Measurements from ENCODE around the gene TMTC2.
"Not testable (repeated sequence)": the region's sequence is repeated elsewhere in the genome, so short reads cannot be mapped to it uniquely, and the experiment has no call there.

Gene TMTC2

DNA sequence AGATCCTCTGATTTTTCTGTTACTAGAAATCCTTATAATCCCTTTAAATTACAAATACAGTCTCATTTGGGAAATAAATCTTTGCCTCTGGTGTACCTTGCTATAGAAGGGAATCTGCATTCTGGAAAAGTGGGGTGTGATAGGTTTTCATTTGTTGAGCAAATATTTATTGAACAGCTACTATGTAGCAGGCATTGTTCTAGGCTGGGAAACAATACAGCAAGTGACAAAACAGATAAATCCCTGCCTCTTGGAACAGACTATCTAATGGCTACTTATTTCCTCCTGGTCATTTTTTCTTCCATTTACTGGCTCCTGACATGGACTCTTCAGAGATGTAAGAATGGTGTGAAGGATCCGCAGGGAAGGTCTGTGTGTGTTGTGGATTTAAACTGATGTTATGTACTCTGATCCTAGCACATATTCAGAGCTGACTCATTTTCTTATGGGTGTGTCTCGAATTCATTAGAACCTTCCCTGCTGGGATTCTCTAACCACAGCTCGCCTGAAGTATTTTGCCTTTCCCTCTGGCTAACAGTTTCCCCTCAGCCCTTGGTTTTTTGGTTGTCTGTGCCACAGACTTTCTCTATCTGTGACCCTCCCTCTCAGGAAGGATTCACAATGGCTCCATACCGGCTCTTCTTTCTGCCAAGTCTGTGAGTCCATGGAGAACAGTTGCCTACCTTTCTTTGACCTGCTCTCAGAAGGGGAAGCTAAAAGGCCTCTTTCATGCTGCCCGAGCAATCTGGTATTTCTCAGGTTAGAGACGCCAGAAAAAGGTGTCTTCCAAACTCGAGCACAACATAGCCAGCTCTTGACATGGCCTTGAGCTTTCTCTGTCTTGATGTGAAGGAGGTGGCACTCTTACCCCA, 53.7 kb downstream of the TMTC2 start:
- no peak overlapping the region for H3K4me3 ChIP-seq (ENCODE audit: low read length)
- H3K4me1 ChIP-seq (ENCODE audit: insufficient read depth, low read length): peaks cover 11% of the 10 kb centered on the region
- no peak overlapping the region for H3K9ac ChIP-seq (ENCODE audit: low read depth, low read length)
- no peaks in the 10 kb centered on the region for H3K27me3 ChIP-seq (ENCODE audit: insufficient read depth, low read length)
- H3K36me3 ChIP-seq (ENCODE audit: insufficient read depth, low read depth, low read length): no peaks in the 10 kb centered on the region
- H3K9me3 ChIP-seq (ENCODE audit: insufficient read depth, low read depth, low read length): no peaks in the 10 kb centered on the region
- no peak overlapping the region for H3K27ac ChIP-seq (ENCODE audit: low read length)

DNA sequence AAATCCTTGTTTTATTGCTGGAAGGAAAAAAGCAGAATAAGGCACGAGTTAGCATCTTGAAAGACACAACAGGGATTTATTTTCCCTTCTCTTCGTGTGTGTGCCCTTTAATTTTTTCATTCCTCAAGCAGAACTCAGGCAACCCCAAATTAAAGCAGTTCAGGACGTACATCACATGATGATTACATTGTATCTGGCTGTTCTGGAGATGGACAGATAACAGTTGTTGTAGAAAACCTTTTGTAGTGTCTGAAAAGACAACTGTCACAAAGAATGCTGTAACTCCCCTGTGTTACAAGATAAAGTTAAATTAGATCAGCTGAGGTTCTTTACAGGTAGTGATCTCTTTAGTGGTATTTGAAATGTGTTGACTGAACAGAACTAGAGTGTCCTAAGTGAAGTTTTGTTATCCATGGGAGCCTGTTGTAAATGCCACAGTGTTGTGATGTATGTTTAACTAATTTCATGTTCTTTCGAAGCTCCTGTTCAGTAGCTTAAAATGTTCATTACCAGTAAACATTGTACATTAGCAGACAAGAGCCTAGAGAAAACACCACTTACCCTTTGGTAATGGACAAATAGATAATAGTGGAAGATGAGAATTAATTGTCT, 58.5 kb downstream of the TMTC2 start:
- H3K36me3 ChIP-seq (ENCODE audit: insufficient read depth, low read depth, low read length): no peaks in the 10 kb centered on the region
- peaks cover 13% of the 10 kb centered on the region for H3K4me1 ChIP-seq (ENCODE audit: insufficient read depth, low read length)
- H3K9ac ChIP-seq (ENCODE audit: low read depth, low read length): no peak overlapping the region
- H3K27ac ChIP-seq (ENCODE audit: low read length): no peak overlapping the region
- H3K27me3 ChIP-seq (ENCODE audit: insufficient read depth, low read length): no peaks in the 10 kb centered on the region
- no peak overlapping the region for H3K4me3 ChIP-seq (ENCODE audit: low read length)
- H3K9me3 ChIP-seq (ENCODE audit: insufficient read depth, low read depth, low read length): no peaks in the 10 kb centered on the region

DNA sequence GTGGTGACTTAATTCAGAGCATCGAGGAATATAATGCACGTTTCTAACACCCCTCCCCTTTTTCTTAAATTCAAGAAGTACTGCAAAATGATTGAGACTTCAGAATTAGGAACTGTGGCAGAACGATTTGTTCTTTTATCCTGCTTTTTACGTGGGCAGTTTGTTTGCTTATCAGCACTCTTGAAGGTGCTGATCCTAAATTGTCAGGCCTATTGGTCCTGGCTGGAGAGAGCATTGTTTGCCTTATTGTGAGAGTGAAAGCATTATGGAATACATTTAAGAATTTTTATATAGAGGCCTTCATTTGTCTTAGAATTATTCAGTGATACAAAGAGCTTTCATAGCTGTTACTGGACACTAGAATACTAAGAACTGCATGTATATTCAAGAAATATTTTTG, 59.1 kb downstream of the TMTC2 start:
- H3K9ac ChIP-seq (ENCODE audit: low read depth, low read length): no peak overlapping the region
- no peak overlapping the region for H3K27ac ChIP-seq (ENCODE audit: low read length)
- H3K4me3 ChIP-seq (ENCODE audit: low read length): no peak overlapping the region
- no peaks in the 10 kb centered on the region for H3K9me3 ChIP-seq (ENCODE audit: insufficient read depth, low read depth, low read length)
- H3K36me3 ChIP-seq (ENCODE audit: insufficient read depth, low read depth, low read length): no peaks in the 10 kb centered on the region
- peaks cover 6% of the 10 kb centered on the region for H3K4me1 ChIP-seq (ENCODE audit: insufficient read depth, low read length)
- no peaks in the 10 kb centered on the region for H3K27me3 ChIP-seq (ENCODE audit: insufficient read depth, low read length)

DNA sequence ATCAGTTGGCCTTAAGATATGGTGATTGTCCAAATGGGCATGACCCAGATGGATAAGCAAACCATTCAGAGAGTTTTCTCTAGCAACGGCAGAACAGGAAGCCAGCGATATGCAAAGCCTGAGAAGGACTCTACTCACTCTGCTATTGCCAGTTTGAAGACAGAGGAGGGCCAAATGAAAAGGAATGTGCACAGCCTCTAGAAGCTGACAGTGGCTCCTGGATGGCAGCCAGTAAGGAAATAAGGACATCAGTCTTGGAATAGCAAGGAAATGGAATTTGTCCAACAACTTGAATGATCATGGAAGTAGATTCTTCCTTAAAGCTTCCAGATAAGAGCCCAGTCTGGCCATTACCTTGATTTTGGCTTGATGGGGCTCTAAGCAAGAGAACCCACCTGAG, 60.0 kb downstream of the TMTC2 start:
- H3K9me3 ChIP-seq (ENCODE audit: insufficient read depth, low read depth, low read length): no peaks in the 10 kb centered on the region
- H3K27ac ChIP-seq (ENCODE audit: low read length): no peak overlapping the region
- no peak overlapping the region for H3K4me3 ChIP-seq (ENCODE audit: low read length)
- no peaks in the 10 kb centered on the region for H3K27me3 ChIP-seq (ENCODE audit: insufficient read depth, low read length)
- H3K36me3 ChIP-seq (ENCODE audit: insufficient read depth, low read depth, low read length): no peaks in the 10 kb centered on the region
- peaks cover 5% of the 10 kb centered on the region; the same call in 1 of the 2 replicates for H3K4me1 ChIP-seq (ENCODE audit: insufficient read depth, low read length)
- H3K9ac ChIP-seq (ENCODE audit: low read depth, low read length): no peak overlapping the region

GRCh38 chr12:82749015-82749414, 62.3 kb downstream of the TMTC2 start:
- H3K4me1 ChIP-seq (ENCODE audit: insufficient read depth, low read length): peaks cover 5% of the 10 kb centered on the region; the same call in 1 of the 2 replicates
- H3K4me3 ChIP-seq (ENCODE audit: low read length): no peak overlapping the region
- no peak overlapping the region for H3K9ac ChIP-seq (ENCODE audit: low read depth, low read length)
- no peak overlapping the region for H3K27ac ChIP-seq (ENCODE audit: low read length)
- no peaks in the 10 kb centered on the region for H3K9me3 ChIP-seq (ENCODE audit: insufficient read depth, low read depth, low read length)
- H3K27me3 ChIP-seq (ENCODE audit: insufficient read depth, low read length): no peaks in the 10 kb centered on the region
- H3K36me3 ChIP-seq (ENCODE audit: insufficient read depth, low read depth, low read length): no peaks in the 10 kb centered on the region

- H3K4me1 ChIP-seq (ENCODE audit: insufficient read depth, low read length): peaks cover 21% of the 10 kb centered on the region; the same call in 1 of the 2 replicates
- H3K9me3 ChIP-seq (ENCODE audit: insufficient read depth, low read depth, low read length): no peaks in the 10 kb centered on the region
- no peaks in the 10 kb centered on the region for H3K27me3 ChIP-seq (ENCODE audit: insufficient read depth, low read length)
- no peak overlapping the region for H3K9ac ChIP-seq (ENCODE audit: low read depth, low read length)
- H3K36me3 ChIP-seq (ENCODE audit: insufficient read depth, low read depth, low read length): no peaks in the 10 kb centered on the region
- no peak overlapping the region for H3K27ac ChIP-seq (ENCODE audit: low read length)
- no peak overlapping the region for H3K4me3 ChIP-seq (ENCODE audit: low read length)
Observed at GRCh38 chr12:82754856-82755255, 68.2 kb downstream of the TMTC2 start.

- H3K36me3 ChIP-seq (ENCODE audit: insufficient read depth, low read depth, low read length): no peaks in the 10 kb centered on the region
- H3K27me3 ChIP-seq (ENCODE audit: insufficient read depth, low read length): no peaks in the 10 kb centered on the region
- no peak overlapping the region for H3K9ac ChIP-seq (ENCODE audit: low read depth, low read length)
- H3K4me1 ChIP-seq (ENCODE audit: insufficient read depth, low read length): peaks cover 24% of the 10 kb centered on the region
- peak overlapping the region; percentile 37; the same call in 1 of the 2 replicates for H3K4me3 ChIP-seq (ENCODE audit: low read length)
- no peak overlapping the region for H3K27ac ChIP-seq (ENCODE audit: low read length)
- no peaks in the 10 kb centered on the region for H3K9me3 ChIP-seq (ENCODE audit: insufficient read depth, low read depth, low read length)
Observed at GRCh38 chr12:82756303-82756702, 69.6 kb downstream of the TMTC2 start.

- Histone ChIP-seq H3K9me3 (ENCODE audit: insufficient read depth, low read depth, low read length) (no peaks in the 10 kb centered on the region), H3K4me3 (ENCODE audit: low read length) (no peak overlapping the region), H3K4me1 (ENCODE audit: insufficient read depth, low read length) (peaks cover 24% of the 10 kb centered on the region), H3K36me3 (ENCODE audit: insufficient read depth, low read depth, low read length) (no peaks in the 10 kb centered on the region), H3K9ac (ENCODE audit: low read depth, low read length) (no peak overlapping the region), H3K27ac (ENCODE audit: low read length) (no peak overlapping the region), H3K27me3 (ENCODE audit: insufficient read depth, low read length) (no peaks in the 10 kb centered on the region)
Observed at GRCh38 chr12:82757059-82757458, 70.4 kb downstream of the TMTC2 start.

DNA sequence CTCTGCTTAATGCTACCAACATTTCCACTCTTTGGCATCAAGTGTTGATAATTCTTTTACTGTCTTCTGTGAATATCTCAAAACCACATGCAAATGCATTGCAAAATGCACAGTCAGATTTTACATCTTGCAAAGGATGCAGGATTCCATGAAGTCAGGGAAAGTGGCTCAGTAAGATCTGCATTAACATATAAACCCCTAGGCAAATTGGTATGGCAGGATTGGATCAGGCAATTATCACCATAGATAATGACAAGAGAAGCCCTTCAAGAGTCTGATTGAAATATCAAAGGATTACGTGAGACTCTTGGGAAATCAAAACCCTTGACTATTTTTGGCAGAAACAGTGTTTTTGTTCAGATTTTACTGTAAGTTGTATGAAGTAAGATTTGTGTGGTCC, 71.0 kb downstream of the TMTC2 start:
- Histone ChIP-seq H3K4me3 (ENCODE audit: low read length) (no peak overlapping the region), H3K9ac (ENCODE audit: low read depth, low read length) (no peak overlapping the region), H3K27me3 (ENCODE audit: insufficient read depth, low read length) (no peaks in the 10 kb centered on the region), H3K27ac (ENCODE audit: low read length) (no peak overlapping the region), H3K36me3 (ENCODE audit: insufficient read depth, low read depth, low read length) (no peaks in the 10 kb centered on the region), H3K9me3 (ENCODE audit: insufficient read depth, low read depth, low read length) (no peaks in the 10 kb centered on the region), H3K4me1 (ENCODE audit: insufficient read depth, low read length) (peaks cover 24% of the 10 kb centered on the region)

DNA sequence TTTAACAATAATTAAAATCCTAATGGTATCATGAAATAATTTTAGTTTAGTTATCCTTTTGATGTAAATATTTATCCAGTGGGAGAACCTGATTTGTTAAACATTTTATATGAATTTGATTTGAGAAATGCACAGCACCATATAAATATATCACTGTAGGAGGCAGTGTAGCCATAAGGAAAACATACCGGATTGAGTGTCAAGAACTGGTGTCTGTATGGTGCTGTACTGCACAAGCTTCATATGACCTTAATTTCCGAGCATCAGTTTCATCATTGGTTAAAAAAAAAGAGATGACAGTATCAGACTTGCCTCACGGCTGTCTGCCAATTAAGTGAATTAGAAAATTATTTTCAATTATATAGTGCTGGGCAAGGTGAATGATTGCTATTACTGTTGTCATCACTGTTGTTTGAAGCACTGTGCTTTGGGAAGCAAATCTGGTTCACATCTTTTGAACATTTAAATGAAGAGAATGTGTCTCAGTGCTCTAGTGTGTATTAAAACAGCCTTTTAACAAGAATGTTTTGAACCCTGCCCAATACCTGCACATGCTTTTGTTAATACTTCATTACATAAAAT, 72.1 kb downstream of the TMTC2 start:
- Histone ChIP-seq H3K36me3 (ENCODE audit: insufficient read depth, low read depth, low read length) (no peaks in the 10 kb centered on the region), H3K9me3 (ENCODE audit: insufficient read depth, low read depth, low read length) (no peaks in the 10 kb centered on the region), H3K27ac (ENCODE audit: low read length) (no peak overlapping the region), H3K27me3 (ENCODE audit: insufficient read depth, low read length) (no peaks in the 10 kb centered on the region), H3K4me3 (ENCODE audit: low read length) (no peak overlapping the region), H3K9ac (ENCODE audit: low read depth, low read length) (no peak overlapping the region), H3K4me1 (ENCODE audit: insufficient read depth, low read length) (peaks cover 24% of the 10 kb centered on the region)

DNA sequence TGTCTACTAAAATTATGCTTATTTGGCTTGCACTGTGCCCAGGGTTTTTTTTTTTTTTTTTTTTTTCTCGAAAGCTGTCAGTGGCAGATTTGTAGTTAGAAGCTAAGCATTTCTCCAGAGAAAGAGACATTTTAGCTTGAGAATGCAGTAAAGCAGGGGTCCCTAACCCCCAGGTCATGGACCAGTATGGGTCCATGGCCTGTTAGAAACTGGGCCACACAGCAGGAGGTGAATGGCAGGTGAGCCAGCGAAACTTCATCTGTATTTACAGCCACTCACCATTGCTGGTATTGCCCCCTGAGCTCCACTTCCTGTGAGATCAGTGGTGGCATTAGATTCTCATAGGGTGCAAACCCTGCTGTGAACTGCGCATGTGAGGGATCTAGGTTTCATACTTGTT, 73.7 kb downstream of the TMTC2 start:
- Histone ChIP-seq H3K4me1 (ENCODE audit: insufficient read depth, low read length) (peaks cover 20% of the 10 kb centered on the region), H3K9ac (ENCODE audit: low read depth, low read length) (no peak overlapping the region), H3K4me3 (ENCODE audit: low read length) (no peak overlapping the region), H3K27me3 (ENCODE audit: insufficient read depth, low read length) (no peaks in the 10 kb centered on the region), H3K27ac (ENCODE audit: low read length) (no peak overlapping the region), H3K9me3 (ENCODE audit: insufficient read depth, low read depth, low read length) (no peaks in the 10 kb centered on the region), H3K36me3 (ENCODE audit: insufficient read depth, low read depth, low read length) (no peaks in the 10 kb centered on the region)

GRCh38 chr12:82765206-82765605, 78.5 kb downstream of the TMTC2 start:
- not testable (repeated sequence) for H3K9me3 ChIP-seq (ENCODE audit: insufficient read depth, low read depth, low read length); H3K27ac ChIP-seq (ENCODE audit: low read length); H3K9ac ChIP-seq (ENCODE audit: low read depth, low read length); H3K27me3 ChIP-seq (ENCODE audit: insufficient read depth, low read length); H3K4me1 ChIP-seq (ENCODE audit: insufficient read depth, low read length); H3K4me3 ChIP-seq (ENCODE audit: low read length); H3K36me3 ChIP-seq (ENCODE audit: insufficient read depth, low read depth, low read length)

Measured in iPS-20b (cell line).